OCI-LY1 (cell line): ENCODE results near the gene DPY19L3.

ENCODE experiments used
- CTCF ChIP-seq: fragments of 200-600 bp; sonication (generic), shearing (Covaris generic); IDR thresholded peaks from 2 replicates; pipeline ENCODE4 v1.5.1; 2017; ENCODE audit warnings: mild to moderate bottlenecking, antibody characterized with exemption, low read length, moderate library complexity, mixed read lengths
- EZH2 ChIP-seq: fragments of 200-600 bp; sonication (generic), shearing (Covaris generic); IDR thresholded peaks from 2 replicates; pipeline ENCODE4 v1.8.0; 2017; ENCODE audit warnings: borderline replicate concordance, mixed run types, mild to moderate bottlenecking, antibody characterized with exemption, low read length, moderate library complexity, mixed read lengths

GRCh38 chr19:32532233-32532632 lies 126.7 kb downstream of the DPY19L3 start:
- TF ChIP-seq CTCF: no peak
- no peak for TF ChIP-seq EZH2
